CD4-positive, alpha-beta T cell treated with Interleukin-2 at 100 ng/mL for 4 hours (primary cell): Measurements from ENCODE around the gene NCAPG.
"Not testable (repeated sequence)": the region's sequence is repeated elsewhere in the genome, so short reads cannot be mapped to it uniquely, and the experiment has no call there.

ENCODE experiments used
- DNase-seq: peaks from one replicate; pipeline ENCODE4 v3.0.0-alpha.2; 2020; ENCODE audit warnings: low spot score

Gene NCAPG

GRCh38 chr4:17788956-17789355 is 21.8 kb upstream of the NCAPG start:
- no peak for DNase-seq

DNA sequence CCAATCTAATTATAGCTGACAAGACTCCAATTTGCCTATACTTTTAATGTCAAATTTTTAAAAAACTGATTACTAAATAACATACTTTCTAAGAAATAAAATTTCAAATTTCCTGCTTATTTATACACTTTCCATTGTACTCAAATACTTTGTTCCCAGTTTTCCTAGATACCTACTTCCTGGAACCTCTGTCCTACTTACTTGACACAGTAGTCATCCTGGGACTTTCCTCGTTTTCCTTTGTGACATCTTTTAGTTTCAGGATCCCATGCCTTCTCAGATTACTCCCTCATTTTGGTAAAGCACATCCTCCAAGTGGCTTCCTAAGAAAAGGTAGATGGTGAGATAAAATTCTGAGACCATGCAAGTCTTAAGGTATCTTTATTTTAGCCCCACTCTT is 16.0 kb upstream of the NCAPG start:
- no peak for DNase-seq

DNA sequence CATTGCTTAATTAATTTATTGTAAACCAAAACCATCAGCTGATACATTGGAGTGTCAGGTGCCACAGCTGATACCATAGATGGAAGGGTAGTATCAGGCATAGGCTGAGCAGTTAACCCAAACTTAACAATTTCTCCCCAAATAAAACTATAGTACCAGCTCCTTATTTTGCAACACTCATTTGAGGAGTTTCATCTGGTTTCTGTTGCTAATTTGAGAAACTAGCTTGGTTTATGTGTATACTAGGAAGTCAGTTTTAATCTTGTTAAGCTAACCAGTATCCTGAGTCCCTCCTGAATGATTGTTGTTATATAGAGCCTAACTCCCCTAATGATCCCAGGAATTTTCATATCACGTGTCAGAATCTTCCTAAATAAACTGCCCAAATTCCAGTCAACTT is 13.0 kb upstream of the NCAPG start:
- DNase-seq = no peak

DNA sequence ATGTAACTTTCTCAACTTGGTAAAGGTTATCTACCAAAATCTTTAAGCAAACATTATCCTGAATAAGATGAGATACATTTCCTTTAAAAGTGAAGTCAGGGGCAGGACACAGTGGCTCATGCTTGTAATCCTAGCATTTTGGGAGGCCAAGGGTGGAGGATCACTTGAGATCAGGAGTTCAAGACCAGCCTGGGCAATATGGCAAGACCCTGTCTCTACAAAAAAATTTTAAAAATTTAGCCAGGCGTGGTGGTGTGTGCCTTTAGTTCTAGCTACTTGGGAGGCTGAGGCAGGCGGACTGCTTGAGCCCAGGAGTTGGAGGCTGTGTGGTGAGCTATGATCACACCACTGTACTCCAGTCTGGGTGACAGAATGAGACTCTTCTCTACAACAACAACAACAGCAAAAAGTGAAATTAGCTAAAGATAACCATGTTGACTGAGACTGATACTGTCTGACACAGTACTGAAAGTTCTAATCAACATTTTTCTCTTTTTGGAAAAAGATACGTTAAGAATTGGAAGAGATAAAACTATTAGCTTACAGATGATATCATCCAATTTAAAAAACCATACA is 5.1 kb upstream of the NCAPG start:
- no peak for DNase-seq

DNA sequence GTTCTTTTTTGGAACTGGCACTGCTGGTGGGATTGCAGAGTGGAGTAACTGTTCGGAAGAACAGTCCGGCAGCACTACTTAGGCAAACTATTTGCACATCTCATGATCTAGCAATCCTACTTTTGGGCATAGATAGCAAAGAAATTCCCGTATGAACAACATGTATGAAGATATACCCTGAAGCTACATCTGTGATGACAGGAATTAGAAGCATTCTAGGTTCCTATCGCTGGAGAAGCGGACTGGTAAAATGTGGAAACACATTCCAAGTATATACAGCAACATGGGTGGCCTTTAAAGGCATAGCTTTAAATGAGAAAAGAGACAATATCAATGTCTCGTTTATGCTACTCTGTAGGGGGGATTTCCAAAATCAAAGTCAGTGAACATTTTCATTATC is 3.3 kb upstream of the NCAPG start:
- DNase-seq = no peak

GRCh38 chr4:17809667-17810066 is 1.1 kb upstream of the NCAPG start:
- DNase-seq = no peak

DNA sequence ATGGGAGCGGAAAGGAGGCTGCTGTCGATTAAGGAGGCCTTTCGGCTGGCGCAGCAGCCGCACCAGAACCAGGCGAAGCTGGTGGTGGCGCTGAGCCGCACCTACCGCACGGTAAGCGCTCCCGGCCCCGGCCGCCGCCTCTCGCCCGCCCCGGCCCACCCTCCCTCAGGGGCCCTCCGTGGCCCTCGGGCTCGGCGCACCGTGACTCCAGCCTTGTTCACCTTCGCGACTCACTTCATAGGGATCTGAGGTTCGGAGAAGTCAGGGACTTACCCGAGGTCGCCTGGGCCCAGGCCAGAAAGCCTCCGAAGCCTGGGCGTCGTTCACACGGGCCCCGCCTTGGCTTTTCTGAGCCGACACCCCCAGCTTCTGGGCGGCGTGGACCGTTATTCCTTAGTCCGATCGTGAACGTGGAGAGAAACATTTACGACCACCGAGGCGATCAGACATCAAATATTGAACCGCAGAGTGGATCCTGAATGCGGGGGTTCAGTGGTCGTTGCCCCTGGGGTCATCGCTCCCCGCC is 362 bp downstream of the NCAPG start:
- DNase-seq = no peak

GRCh38 chr4:17812125-17812524 is 1.3 kb downstream of the NCAPG start:
- no peak for DNase-seq

GRCh38 chr4:17812801-17813200 is 2.0 kb downstream of the NCAPG start:
- no peak for DNase-seq

- DNase-seq = no peak
These were observed 3.4 kb downstream of the NCAPG start for GRCh38 chr4:17814140-17814539.

- DNase-seq = no peak
These were observed 5.4 kb downstream of the NCAPG start for GRCh38 chr4:17816142-17816541.

GRCh38 chr4:17817027-17817426 is 6.2 kb downstream of the NCAPG start:
- DNase-seq = peak; percentile 70

- no peak for DNase-seq
These were observed 13.3 kb downstream of the NCAPG start for GRCh38 chr4:17823871-17824669.

- no peak for DNase-seq
These were observed 35.5 kb downstream of the NCAPG start for GRCh38 chr4:17846266-17846665.

- DNase-seq = not testable (repeated sequence)
These were observed 39.5 kb downstream of the NCAPG start for GRCh38 chr4:17850295-17850694.

DNA sequence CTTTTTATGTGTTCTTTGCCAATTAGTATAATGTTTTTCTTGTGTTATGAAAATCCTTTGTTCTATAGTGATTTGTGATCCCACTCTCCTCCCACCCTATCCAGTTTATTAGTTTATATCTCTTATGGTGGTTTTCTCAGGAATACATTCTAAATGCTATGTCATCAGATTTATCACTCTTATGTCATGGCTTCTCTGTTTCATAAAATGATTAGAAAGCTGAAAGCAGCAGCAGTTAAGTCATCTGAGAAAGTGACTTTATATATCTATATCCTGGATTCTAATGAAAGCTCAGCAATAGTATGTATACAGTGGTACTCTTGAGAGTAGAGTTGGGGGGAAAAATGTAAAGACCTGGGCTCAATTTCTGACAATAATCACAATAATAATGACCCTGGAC is 41.2 kb downstream of the NCAPG start:
- no peak for DNase-seq

GRCh38 chr4:17854036-17854435 is 43.3 kb downstream of the NCAPG start:
- DNase-seq = no peak

- DNase-seq = no peak
These were observed 49.1 kb downstream of the NCAPG start for GRCh38 chr4:17859793-17860406.

DNA sequence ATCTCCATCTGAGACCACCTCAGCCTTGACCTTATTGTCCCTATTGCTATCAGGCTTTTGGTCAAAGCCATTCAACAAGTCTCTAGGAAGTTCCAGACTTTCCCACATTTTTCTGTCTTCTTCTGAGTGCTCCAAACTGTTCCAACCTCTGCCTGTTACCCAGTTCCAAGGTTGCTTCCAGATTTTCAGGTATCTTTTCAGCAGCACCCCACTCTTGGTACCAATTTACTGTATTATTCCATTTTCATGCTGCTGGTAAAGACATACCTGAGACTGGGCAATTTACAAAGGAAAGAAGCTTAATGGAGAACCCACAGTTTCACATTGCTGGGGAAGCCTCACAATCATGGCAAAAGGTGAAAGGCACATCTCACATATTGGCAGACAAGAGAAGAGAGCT is 51.1 kb downstream of the NCAPG start:
- not testable (repeated sequence) for DNase-seq

DNA sequence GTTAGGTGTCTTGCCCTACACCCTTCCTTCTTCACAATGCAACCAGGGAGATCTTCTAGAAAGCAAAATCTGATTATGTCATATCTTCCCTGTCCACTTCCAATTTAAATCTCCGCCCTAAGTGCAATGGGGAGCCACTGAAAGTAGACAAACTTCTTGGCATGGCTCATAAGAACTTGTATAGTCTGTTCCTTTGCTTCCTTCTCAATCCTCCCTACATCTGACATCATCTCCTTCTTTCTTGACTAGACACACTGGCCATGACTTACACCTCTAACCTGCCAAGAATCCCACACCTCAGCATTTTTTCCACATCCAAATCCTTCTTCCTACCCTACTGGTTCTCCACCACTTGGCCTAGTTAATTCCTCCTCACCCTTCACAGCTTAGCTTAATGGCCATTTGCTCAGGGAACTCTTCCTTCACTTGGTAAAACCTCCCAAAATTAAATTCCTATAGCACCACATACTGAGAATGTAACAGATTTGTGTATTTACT is 55.1 kb downstream of the NCAPG start:
- DNase-seq = no peak

- no peak for DNase-seq
These were observed 56.0 kb downstream of the NCAPG start for GRCh38 chr4:17866810-17867209.

- DNase-seq = no peak
These were observed 56.5 kb downstream of the NCAPG start for GRCh38 chr4:17867276-17867675.

DNA sequence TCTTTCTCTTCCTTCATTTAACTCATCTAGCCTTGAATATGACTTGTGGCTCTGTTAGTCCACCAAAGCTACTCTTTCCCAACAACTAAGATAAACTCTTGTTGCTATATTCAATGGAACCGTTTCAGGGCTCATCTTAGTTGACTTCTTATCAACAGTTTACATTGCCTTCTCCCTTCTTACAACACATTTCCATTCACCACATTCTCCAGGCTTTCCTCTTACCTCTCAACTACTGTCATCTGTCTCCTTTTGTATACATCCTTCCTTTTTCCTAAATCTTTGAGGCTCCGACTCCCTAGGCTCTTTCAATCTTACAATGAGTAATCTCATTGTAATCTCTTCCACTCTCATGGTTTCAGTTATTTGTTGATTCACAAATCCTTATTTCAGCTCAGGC is 58.5 kb downstream of the NCAPG start:
- DNase-seq = no peak
